ENCODE results near the gene RAB8B.

Gene RAB8B

GRCh38 chr15:63223463-63223862, 34.1 kb downstream of the RAB8B start:
- Histone ChIP-seq H3K9ac (no peak overlapping the region), H3K4me1 (peaks cover 2% of the 10 kb centered on the region), H3K27me3 (ENCODE audit: control insufficient read depth, insufficient read depth, low read length) (no peaks in the 10 kb centered on the region), H3K4me2 (ENCODE audit: low read length) (no peak overlapping the region), H3K4me3 (ENCODE audit: low read depth, low read length) (no peak overlapping the region), H3K9me3 (ENCODE audit: control insufficient read depth, low read length) (no peaks in the 10 kb centered on the region), H3K79me2 (no peaks in the 10 kb centered on the region), H2AFZ (no peak overlapping the region), H3K27ac (no peak overlapping the region), H3K36me3 (ENCODE audit: control insufficient read depth, insufficient read depth, low read length) (no peaks in the 10 kb centered on the region)
- TF ChIP-seq CTCF (IDR thresholded peaks at IDR 0.05): no peak

GRCh38 chr15:63225381-63225780, 36.0 kb downstream of the RAB8B start:
- H3K36me3 ChIP-seq (ENCODE audit: control insufficient read depth, insufficient read depth, low read length): no peaks in the 10 kb centered on the region
- TF ChIP-seq CTCF (IDR thresholded peaks at IDR 0.05): no peak
- no peaks in the 10 kb centered on the region for H3K9me3 ChIP-seq (ENCODE audit: control insufficient read depth, low read length)
- H3K4me2 ChIP-seq (ENCODE audit: low read length): no peak overlapping the region
- no peaks in the 10 kb centered on the region for H3K79me2 ChIP-seq
- H2AFZ ChIP-seq: no peak overlapping the region
- H3K27me3 ChIP-seq (ENCODE audit: control insufficient read depth, insufficient read depth, low read length): no peaks in the 10 kb centered on the region
- H3K4me3 ChIP-seq (ENCODE audit: low read depth, low read length): no peak overlapping the region
- peaks cover 2% of the 10 kb centered on the region for H3K4me1 ChIP-seq
- H3K27ac ChIP-seq: no peak overlapping the region
- no peak overlapping the region for H3K9ac ChIP-seq

GRCh38 chr15:63226155-63226883, 36.9 kb downstream of the RAB8B start:
- H3K4me1 ChIP-seq: peaks cover 2% of the 10 kb centered on the region

GRCh38 chr15:63226966-63227401, 37.6 kb downstream of the RAB8B start:
- H3K27ac ChIP-seq: no peak overlapping the region
- no peak overlapping the region for H3K4me3 ChIP-seq (ENCODE audit: low read depth, low read length)
- H3K79me2 ChIP-seq: no peaks in the 10 kb centered on the region
- no peak for TF ChIP-seq CTCF (IDR thresholded peaks at IDR 0.05)
- H3K9ac ChIP-seq: no peak overlapping the region
- H2AFZ ChIP-seq: no peak overlapping the region
- H3K4me2 ChIP-seq (ENCODE audit: low read length): no peak overlapping the region
- no peaks in the 10 kb centered on the region for H3K27me3 ChIP-seq (ENCODE audit: control insufficient read depth, insufficient read depth, low read length)
- H3K9me3 ChIP-seq (ENCODE audit: control insufficient read depth, low read length): no peaks in the 10 kb centered on the region
- H3K4me1 ChIP-seq: no peaks in the 10 kb centered on the region
- no peaks in the 10 kb centered on the region for H3K36me3 ChIP-seq (ENCODE audit: control insufficient read depth, insufficient read depth, low read length)

More at GRCh38 chr15:63226155-63226883, 36.9 kb downstream of the RAB8B start:
- no peaks in the 10 kb centered on the region for H3K9me3 ChIP-seq (ENCODE audit: control insufficient read depth, low read length)
- H3K27ac ChIP-seq: no peak overlapping the region
- no peak for TF ChIP-seq CTCF (IDR thresholded peaks at IDR 0.05)
- H3K27me3 ChIP-seq (ENCODE audit: control insufficient read depth, insufficient read depth, low read length): no peaks in the 10 kb centered on the region
- H3K36me3 ChIP-seq (ENCODE audit: control insufficient read depth, insufficient read depth, low read length): no peaks in the 10 kb centered on the region
- no peaks in the 10 kb centered on the region for H3K79me2 ChIP-seq
- no peak overlapping the region for H3K4me2 ChIP-seq (ENCODE audit: low read length)
- no peak overlapping the region for H3K4me3 ChIP-seq (ENCODE audit: low read depth, low read length)
- no peak overlapping the region for H3K9ac ChIP-seq
- no peak overlapping the region for H2AFZ ChIP-seq

- Histone ChIP-seq H3K79me2 (no peaks in the 10 kb centered on the region), H3K27me3 (ENCODE audit: control insufficient read depth, insufficient read depth, low read length) (no peaks in the 10 kb centered on the region), H3K27ac (no peak overlapping the region), H3K4me2 (ENCODE audit: low read length) (no peak overlapping the region), H3K4me3 (ENCODE audit: low read depth, low read length) (no peak overlapping the region), H3K9me3 (ENCODE audit: control insufficient read depth, low read length) (no peaks in the 10 kb centered on the region), H3K4me1 (no peaks in the 10 kb centered on the region), H2AFZ (no peak overlapping the region), H3K36me3 (ENCODE audit: control insufficient read depth, insufficient read depth, low read length) (no peaks in the 10 kb centered on the region), H3K9ac (no peak overlapping the region)
- no peak for TF ChIP-seq CTCF (IDR thresholded peaks at IDR 0.05)
These were observed 38.3 kb downstream of the RAB8B start for GRCh38 chr15:63227689-63228088.
